NCI-H526 (cell line): ENCODE results near the gene C1orf232.

Source experiments
- DNase-seq, 2 experiments: peaks; one replicate each; lab custom pipeline; 2025; lab: John Stamatoyannopoulos, UW

Gene C1orf232

GRCh38 chr1:26156285-26157038 lies 12.3 kb downstream of the C1orf232 start:
- DNase-seq = no peak

- no peak for DNase-seq
Observed at GRCh38 chr1:26155370-26156284, 13.1 kb downstream of the C1orf232 start.

GRCh38 chr1:26154750-26155149 lies 14.0 kb downstream of the C1orf232 start:
- no peak for DNase-seq

- DNase-seq = no peak
Observed at GRCh38 chr1:26153966-26154532, 14.7 kb downstream of the C1orf232 start.

GRCh38 chr1:26148887-26149286 lies 19.9 kb downstream of the C1orf232 start:
- DNase-seq = no peak

GRCh38 chr1:26145960-26146294 lies 22.8 kb downstream of the C1orf232 start:
- no peak for DNase-seq

GRCh38 chr1:26145041-26145959 lies 23.5 kb downstream of the C1orf232 start:
- peak; percentile 85 to 96 for DNase-seq

- no peak for DNase-seq
Observed at GRCh38 chr1:26142159-26142558, 26.6 kb downstream of the C1orf232 start.

GRCh38 chr1:26138974-26139558 lies 29.7 kb downstream of the C1orf232 start:
- DNase-seq = no peak

GRCh38 chr1:26134466-26134865 lies 34.3 kb downstream of the C1orf232 start:
- DNase-seq = no peak

- DNase-seq = no peak
Observed at GRCh38 chr1:26132834-26133167, 36.0 kb downstream of the C1orf232 start.

- DNase-seq = peak; percentile 15 to 50
Observed at GRCh38 chr1:26132128-26132833, 36.5 kb downstream of the C1orf232 start.

GRCh38 chr1:26130695-26131094 lies 38.1 kb downstream of the C1orf232 start:
- DNase-seq = no peak

GRCh38 chr1:26129778-26130177 lies 39.0 kb downstream of the C1orf232 start:
- DNase-seq = no peak

GRCh38 chr1:26127235-26128163 lies 41.3 kb downstream of the C1orf232 start:
- DNase-seq = no peak

GRCh38 chr1:26126321-26127084 lies 42.3 kb downstream of the C1orf232 start:
- peak in 1 of 2 experiments; percentile 1 for DNase-seq

GRCh38 chr1:26125946-26126320 lies 42.8 kb downstream of the C1orf232 start:
- DNase-seq = no peak

GRCh38 chr1:26125382-26125781 lies 43.4 kb downstream of the C1orf232 start:
- DNase-seq = no peak
